HEK293T (cell line): ENCODE data around the gene HGF.

Experiments used
- CTCF ChIA-PET: fragments of 350-600 bp; formaldehyde crosslinking; extraction: SDS; loops from one replicate; lab custom pipeline; 2021; ENCODE audit warnings: antibody characterized with exemption, inconsistent platforms; lab: Yijun Ruan, JAX
- POLR2A ChIA-PET: fragments of 350-600 bp; formaldehyde crosslinking; extraction: SDS; loops from one replicate; lab custom pipeline; 2020; ENCODE audit warnings: antibody characterized with exemption, inconsistent platforms; lab: Yijun Ruan, JAX
- DNase-seq: peaks from one replicate; pipeline ENCODE4 v3.0.0; 2012; ENCODE audit warnings: mixed read lengths; ENCODE audit errors: extremely low spot score
- ARNT ChIP-seq: fragments of 450-650 bp; IDR thresholded peaks from 2 replicates; pipeline ENCODE4 v1.6.1; 2017; ENCODE audit warnings: mild to moderate bottlenecking
- BHLHE40 ChIP-seq: fragments of 450-650 bp; IDR thresholded peaks from 2 replicates; pipeline ENCODE4 v1.6.1; 2016; ENCODE audit warnings: mild to moderate bottlenecking, moderate library complexity, borderline replicate concordance
- CTBP1 ChIP-seq: fragments of 450-650 bp; IDR thresholded peaks from 2 replicates; pipeline ENCODE4 v1.6.1; 2016; ENCODE audit warnings: borderline replicate concordance
- ELF4 ChIP-seq: fragments of 450-650 bp; IDR thresholded peaks from 2 replicates; pipeline ENCODE4 v1.6.1; 2017; ENCODE audit warnings: antibody characterized with exemption
- FOXA1 ChIP-seq: fragments of 450-650 bp; IDR thresholded peaks from 2 replicates; pipeline ENCODE4 v1.6.1; 2016; ENCODE audit warnings: mild to moderate bottlenecking
- FOXK2 ChIP-seq: fragments of 450-650 bp; IDR thresholded peaks from 2 replicates; pipeline ENCODE4 v1.6.1; 2016; ENCODE audit warnings: mild to moderate bottlenecking
- FOXM1 ChIP-seq: fragments of 450-650 bp; IDR thresholded peaks from 2 replicates; pipeline ENCODE4 v1.6.1; 2017; ENCODE audit warnings: mild to moderate bottlenecking, borderline replicate concordance
- HDGF ChIP-seq: fragments of 450-650 bp; IDR thresholded peaks from 2 replicates; pipeline ENCODE4 v1.6.1; 2017; ENCODE audit warnings: antibody characterized with exemption, borderline replicate concordance
- L3MBTL2 ChIP-seq: fragments of 450-650 bp; conservative IDR thresholded peaks from 2 replicates; pipeline ENCODE4 v1.6.1; 2016; ENCODE audit warnings: mild to moderate bottlenecking
- LEF1 ChIP-seq: fragments of 450-650 bp; IDR thresholded peaks from 2 replicates; pipeline ENCODE4 v1.6.1; 2017; ENCODE audit warnings: mild to moderate bottlenecking, borderline replicate concordance
- NFRKB ChIP-seq: fragments of 450-650 bp; IDR thresholded peaks from 2 replicates; pipeline ENCODE4 v1.6.1; 2016; ENCODE audit warnings: mild to moderate bottlenecking, moderate library complexity
- SP1 ChIP-seq: fragments of 450-650 bp; IDR thresholded peaks from 2 replicates; pipeline ENCODE4 v1.6.1; 2017
- SUZ12 ChIP-seq: fragments of 450-650 bp; IDR thresholded peaks from 2 replicates; pipeline ENCODE4 v1.6.1; 2016; ENCODE audit warnings: mild to moderate bottlenecking
- TARDBP ChIP-seq: fragments of 450-650 bp; IDR thresholded peaks from 2 replicates; pipeline ENCODE4 v1.6.1; 2016
- ZNF384 ChIP-seq: fragments of 450-650 bp; IDR thresholded peaks from 2 replicates; pipeline ENCODE4 v1.6.1; 2016
- TF ChIP-seq, protein P1 (sequence below): fragments of 450-650 bp; IDR thresholded peaks from 2 replicates; pipeline ENCODE4 v1.6.1; 2016

Gene HGF

DNA sequence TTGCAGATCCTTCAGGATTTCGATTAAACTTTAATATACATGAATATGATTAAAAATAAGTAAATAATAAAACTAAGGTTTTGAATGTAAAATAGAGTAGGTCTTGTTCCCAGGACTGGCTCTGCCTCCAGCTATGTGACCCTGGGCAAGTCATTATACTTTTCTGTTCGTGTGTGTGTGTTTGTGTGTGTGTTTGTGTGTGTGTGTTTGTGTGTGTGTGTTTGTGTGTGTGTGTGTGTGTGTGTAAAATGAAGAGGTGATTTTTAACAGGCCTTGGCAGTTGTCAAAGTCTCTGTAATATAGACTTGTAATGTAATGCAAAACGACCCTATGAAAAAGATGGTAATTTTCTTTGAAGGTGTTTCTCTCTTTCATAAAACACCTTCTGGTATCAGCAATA lies 79.2 kb downstream of the HGF start:
- ChIA-PET CTCF (no interaction called here), POLR2A (no interaction called here)
- no peak for DNase-seq

GRCh38 chr7:81690251-81690650 lies 79.6 kb downstream of the HGF start:
- ChIA-PET CTCF (no interaction called here), POLR2A (no interaction called here)
- no peak for DNase-seq
- TF ChIP-seq BHLHE40, result no peak
- no peak for TF ChIP-seq L3MBTL2
- TF ChIP-seq NFRKB, result no peak
- TF ChIP-seq ZNF384, result no peak
- no peak for TF ChIP-seq SP1
- no peak for TF ChIP-seq FOXA1

More for the DNA sequence above, 79.2 kb downstream of the HGF start:
- TF ChIP-seq SUZ12 (no peak), LEF1 (no peak), TARDBP (no peak), ELF4 (no peak), CTBP1 (no peak), FOXA1 (no peak), ZNF384 (no peak), HDGF (no peak), NFRKB (no peak), BHLHE40 (no peak), L3MBTL2 (no peak), SP1 (no peak)
- TF ChIP-seq, protein P1, sequence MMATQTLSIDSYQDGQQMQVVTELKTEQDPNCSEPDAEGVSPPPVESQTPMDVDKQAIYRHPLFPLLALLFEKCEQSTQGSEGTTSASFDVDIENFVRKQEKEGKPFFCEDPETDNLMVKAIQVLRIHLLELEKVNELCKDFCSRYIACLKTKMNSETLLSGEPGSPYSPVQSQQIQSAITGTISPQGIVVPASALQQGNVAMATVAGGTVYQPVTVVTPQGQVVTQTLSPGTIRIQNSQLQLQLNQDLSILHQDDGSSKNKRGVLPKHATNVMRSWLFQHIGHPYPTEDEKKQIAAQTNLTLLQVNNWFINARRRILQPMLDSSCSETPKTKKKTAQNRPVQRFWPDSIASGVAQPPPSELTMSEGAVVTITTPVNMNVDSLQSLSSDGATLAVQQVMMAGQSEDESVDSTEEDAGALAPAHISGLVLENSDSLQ, result no peak

DNA sequence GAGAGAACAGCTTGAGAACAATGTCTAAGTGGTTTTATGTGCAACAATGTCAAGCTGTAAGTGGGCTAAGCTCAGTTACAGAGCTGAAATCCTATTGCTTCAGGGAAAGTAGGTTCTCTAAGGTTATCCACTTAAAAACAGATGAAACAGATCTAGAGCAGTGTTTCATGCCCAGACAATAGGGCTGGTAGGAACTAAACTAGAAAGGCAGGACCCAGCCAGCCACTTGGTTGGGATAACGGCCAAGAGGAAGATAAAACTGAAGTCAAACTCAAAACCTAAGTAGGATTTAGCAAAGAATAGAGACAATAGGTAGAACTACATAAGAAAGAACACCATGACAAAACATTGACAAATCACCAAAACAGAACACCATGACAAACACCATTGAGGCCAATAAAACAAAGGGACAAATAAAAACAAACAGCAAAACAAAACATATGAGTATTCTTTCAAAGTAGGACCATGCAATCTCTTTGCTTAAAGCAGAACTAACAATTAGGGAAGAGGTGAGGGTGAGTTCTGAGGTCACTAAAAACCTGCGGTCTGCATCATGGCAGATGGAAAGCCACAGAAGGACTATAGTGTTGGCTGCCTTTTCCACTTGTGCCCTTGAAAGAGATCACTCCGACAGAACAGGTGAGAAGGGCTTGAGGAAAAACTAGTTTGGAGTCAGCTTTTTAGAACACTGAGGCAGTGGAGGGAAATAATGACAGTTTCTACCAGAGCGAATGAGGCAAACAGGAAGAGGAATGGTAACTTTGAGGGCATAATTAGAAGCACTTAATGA lies 81.0 kb downstream of the HGF start:
- ChIA-PET POLR2A (no interaction called here), CTCF (no interaction called here)
- DNase-seq, result no peak
- TF ChIP-seq, protein P1, result no peak
- no peak for TF ChIP-seq BHLHE40
- no peak for TF ChIP-seq ELF4
- no peak for TF ChIP-seq ARNT
- no peak for TF ChIP-seq TARDBP
- no peak for TF ChIP-seq FOXA1
- TF ChIP-seq SP1, result no peak
- TF ChIP-seq SUZ12, result no peak
- TF ChIP-seq ZNF384, result no peak
- TF ChIP-seq FOXM1, result no peak
- no peak for TF ChIP-seq FOXK2
- no peak for TF ChIP-seq NFRKB
- no peak for TF ChIP-seq CTBP1
- no peak for TF ChIP-seq HDGF
- no peak for TF ChIP-seq LEF1
- no peak for TF ChIP-seq L3MBTL2

DNA sequence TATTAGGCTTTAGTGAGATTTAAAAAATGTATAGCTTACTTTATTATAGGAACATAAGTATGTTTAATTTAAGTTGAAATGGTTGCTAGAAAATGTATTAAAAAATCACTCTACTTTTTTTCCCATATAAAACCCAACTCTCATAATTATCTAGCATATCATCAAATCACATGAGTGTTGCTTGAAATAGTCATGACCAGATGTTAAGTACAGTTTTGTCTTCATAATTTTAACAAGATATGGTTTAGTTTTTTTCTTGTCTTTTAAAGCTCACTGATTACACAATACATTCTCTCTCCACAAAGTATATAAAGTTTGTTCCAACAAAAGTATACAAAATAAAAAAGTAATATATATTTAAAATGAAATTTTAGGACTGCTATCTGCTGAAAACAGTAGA lies 82.8 kb downstream of the HGF start:
- DNase-seq, result no peak
- POLR2A ChIA-PET, result no interaction called here
- TF ChIP-seq CTBP1, result no peak
- no peak for TF ChIP-seq LEF1
- TF ChIP-seq FOXK2, result no peak
- no peak for TF ChIP-seq ARNT
- no peak for TF ChIP-seq ZNF384
- TF ChIP-seq L3MBTL2, result no peak
- no peak for TF ChIP-seq HDGF
- no peak for TF ChIP-seq BHLHE40
- CTCF ChIA-PET, result no interaction called here

DNA sequence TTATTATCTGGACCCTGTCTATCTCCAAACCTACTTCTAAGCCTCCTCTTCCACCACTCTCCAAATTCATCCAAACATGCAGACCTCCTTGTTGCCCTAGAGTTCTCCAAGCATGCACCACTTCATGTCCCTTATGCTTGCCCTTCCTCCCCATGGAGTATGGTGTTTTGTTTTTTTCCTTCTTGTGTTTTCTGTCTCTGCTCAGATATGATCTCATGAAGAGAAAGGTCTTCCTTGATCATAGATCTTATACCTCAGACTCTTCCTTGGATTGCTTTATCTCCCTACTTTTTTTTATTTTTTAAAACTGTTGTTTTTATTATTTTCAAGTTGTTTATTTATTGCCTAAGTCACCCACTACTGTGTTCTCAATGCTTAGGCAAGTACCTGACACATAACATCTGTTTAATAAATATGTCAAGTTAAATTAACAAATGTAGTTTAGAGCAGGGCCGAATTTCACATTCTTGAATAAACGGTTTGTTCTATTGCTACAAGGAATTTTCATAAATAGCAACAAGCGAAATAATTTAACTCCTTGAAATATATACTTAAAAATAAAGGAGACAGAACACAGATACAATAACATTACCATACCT lies 84.5 kb downstream of the HGF start:
- ChIA-PET CTCF (no interaction called here), POLR2A (no interaction called here)
- no peak for DNase-seq
- no peak for TF ChIP-seq ZNF384
- TF ChIP-seq ARNT, result no peak
- TF ChIP-seq BHLHE40, result no peak
- no peak for TF ChIP-seq LEF1
- TF ChIP-seq CTBP1, result no peak

DNA sequence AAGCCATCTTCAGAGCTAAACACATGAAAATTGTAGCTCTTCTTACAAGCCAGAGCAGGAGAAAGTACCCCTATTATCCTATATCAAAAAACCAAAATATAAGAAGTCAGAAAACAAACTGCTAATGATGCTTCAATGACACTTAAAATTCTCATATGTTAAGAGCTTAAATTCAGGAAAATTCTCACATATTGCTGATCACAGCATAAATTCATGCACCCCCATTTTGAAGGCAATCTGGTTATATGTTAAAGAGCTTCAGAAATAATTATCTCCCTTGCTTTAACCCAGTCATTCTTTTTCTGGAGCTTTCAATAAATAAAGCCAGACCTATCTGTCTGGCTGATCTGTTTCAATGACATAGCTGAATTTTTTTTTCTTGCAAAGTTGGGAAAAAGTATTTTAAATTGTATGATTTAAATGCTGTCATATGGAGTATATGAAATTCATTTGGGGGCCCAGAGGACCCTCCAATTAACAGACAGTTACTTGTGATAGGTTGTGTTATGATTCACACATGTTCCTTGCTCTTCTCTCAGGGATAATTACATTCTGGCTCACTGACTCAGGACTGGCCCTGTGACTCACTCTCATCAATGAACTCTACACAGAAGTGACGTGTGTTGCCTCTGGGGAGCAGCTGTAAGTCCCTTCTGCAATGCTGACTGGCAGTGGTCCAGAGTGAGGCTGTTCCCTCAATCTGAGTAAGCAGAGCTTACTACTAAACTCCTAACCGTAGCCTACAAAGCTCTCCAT lies 85.2 kb downstream of the HGF start:
- CTCF ChIA-PET, result no interaction called here
- POLR2A ChIA-PET, result interaction anchor here (0.6 kb wide), 1 partner anchor 977 kb away, joined by 3 read pairs; no protein-coding TSS in a partner anchor
- peak; percentile 56 for DNase-seq
- TF ChIP-seq, protein P1, result peak; percentile 52
- TF ChIP-seq HDGF, result no peak
